Activated T-cell treated with anti-CD3 and anti-CD28 coated beads, Interleukin-2, amount 50 U/mL, for 4 hours (primary cell): Measurements from ENCODE around the gene INPP5K. TPM values are rescaled to one million over a fixed set of nuclear protein-coding genes. Genes with fewer than 3 reads are reported as not detected.
"Not testable (repeated sequence)": the region's sequence is repeated elsewhere in the genome, so short reads cannot be mapped to it uniquely, and the experiment has no call there.

Experiments used
- ATAC-seq, 2 donors: fragments of 200-7000 bp; cut with Tn5 transposase; one replicate each; pipeline ENCODE4 v1.10.0; 2021
- DNase-seq: peaks from one replicate; pipeline ENCODE4 v3.0.0-alpha.2; 2020
- H3K27me3 Mint-ChIP-seq: one replicate; pipeline ENCODE4 v1.8.0; 2021; ENCODE audit warnings: low read depth, mixed read lengths
- H3K36me3 Mint-ChIP-seq: one replicate; pipeline ENCODE4 v1.8.0; 2022; ENCODE audit warnings: mixed read lengths; ENCODE audit not compliant: insufficient read depth
- H3K4me1 Mint-ChIP-seq: one replicate; pipeline ENCODE4 v1.8.0; 2021; ENCODE audit warnings: low read depth, mixed read lengths
- H3K4me3 Mint-ChIP-seq: one replicate; pipeline ENCODE4 v1.8.0; 2021; ENCODE audit warnings: mild to moderate bottlenecking, moderate library complexity, mixed read lengths
- H3K9me3 Mint-ChIP-seq: one replicate; pipeline ENCODE4 v1.8.0; 2021; ENCODE audit warnings: mixed read lengths
- total RNA-seq, 3 donors: library from RNA; stranded (reverse); gene quantifications; one replicate each; pipeline ENCODE4 v1.2.1, GENCODE V29; 2021

INPP5K gene
- total RNA-seq, 3 donors from 2014 or later: 21.6 to 30.0 (median 22.8) TPM

DNA sequence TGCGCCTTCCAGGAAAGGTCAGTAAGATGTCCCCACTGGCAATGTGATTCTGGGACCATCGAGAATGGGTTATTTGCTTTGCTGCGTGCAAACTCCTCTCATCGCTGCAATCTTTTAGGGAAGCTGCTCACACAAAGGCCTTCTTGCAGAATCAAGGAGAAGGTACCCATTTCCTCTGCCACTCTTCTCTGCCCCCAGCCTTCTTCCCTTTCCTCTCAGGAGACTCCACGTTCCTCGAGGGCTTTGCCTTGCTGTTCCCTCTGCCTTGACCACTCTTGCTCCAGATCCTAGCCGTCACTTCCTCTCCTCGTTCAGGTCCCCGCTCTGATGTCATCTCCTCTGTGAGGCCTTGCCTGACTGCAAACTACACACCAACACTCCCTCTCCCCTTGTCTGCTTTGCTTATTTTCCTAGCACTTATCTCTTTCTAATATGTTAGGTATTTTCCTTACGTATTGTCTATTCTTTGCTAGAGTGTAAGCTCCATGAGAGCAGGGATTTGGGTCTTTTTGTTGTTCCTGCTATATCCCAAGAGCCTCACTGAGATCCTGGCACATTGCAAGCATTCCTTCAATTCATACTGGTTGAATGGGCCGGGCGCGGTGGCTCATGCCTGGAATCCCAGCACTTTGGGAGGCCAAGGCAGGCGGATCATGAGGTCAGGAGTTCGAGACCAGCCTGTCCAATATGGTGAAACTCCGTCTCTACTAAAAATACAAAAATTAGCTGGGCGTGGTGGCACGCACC, 55.0 kb downstream of the INPP5K start:
- no peak for DNase-seq
- Mint-ChIP-seq H3K9me3 (no peaks in the 10 kb centered on the region), H3K4me3 (no peak overlapping the region)

DNA sequence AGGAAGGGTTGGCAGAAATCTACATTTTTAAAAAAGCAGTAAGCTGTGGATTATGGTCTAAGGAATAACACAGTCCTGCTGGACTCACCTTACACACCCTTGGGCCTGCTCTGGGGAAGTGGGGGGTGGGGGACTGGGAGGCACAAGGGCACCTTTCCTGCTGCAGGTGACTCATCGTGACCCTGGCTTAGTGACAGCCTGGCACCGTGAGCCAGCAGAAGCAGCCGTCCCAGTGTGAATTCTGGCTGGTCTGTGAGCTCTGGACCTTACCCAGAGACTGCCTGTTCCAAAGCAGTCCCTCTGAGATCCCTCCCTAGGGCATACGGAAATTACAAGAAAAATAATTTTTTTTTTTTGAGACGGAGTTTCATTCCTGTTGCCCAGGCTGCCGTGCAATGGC, 56.2 kb downstream of the INPP5K start:
- Mint-ChIP-seq H3K4me3 (no peak overlapping the region), H3K27me3 (peaks cover 8% of the 10 kb centered on the region), H3K9me3 (no peaks in the 10 kb centered on the region), H3K4me1 (peaks cover 44% of the 10 kb centered on the region), H3K36me3 (peaks cover 2% of the 10 kb centered on the region)
- DNase-seq (no peak), ATAC-seq (no peak)

More for the DNA sequence above, 55.0 kb downstream of the INPP5K start:
- Mint-ChIP-seq H3K4me1 (peaks cover 43% of the 10 kb centered on the region), H3K36me3 (peaks cover 2% of the 10 kb centered on the region), H3K27me3 (peaks cover 8% of the 10 kb centered on the region)
- no peak for ATAC-seq

DNA sequence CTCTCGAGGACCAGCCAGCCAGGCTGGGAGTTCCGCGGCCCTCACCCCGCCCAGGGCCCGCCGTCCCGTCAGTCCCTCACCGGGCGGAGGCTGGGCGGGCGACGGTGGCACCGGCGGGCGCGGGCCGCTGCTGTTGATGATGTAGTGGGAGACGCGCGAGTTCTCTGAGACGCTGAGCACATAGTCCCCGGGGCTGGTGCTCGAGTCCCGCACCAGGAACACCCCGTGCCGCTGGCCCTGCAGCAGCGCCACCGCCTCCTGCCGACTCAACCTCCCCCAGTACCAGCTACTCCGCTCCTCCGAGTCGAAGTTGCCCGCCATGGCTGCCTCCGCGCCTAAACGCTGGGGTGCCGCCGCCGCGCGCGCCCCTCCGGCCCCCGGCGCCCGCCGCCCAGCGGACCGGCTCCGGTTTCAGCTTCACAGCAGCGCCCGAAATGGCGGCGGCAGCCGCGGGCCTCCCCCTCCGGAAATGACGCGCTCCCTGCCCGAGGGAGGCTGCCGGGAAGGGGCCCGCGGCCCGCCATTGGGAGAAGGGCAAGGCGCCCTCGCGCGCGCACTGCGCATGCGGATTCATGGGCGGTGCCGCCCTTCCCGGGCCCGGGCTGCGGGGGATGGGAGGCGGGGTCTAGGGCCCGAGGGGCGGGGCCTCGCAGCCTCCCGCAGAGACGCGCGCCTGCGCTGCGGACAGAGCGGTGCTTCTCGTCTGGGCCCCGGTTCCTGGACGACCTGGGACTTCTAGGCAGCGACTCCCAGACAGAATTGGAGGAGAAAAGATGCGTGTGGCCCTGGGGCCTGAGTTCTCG, 60.4 kb downstream of the INPP5K start, which contains the start of gene CRK:
TSS of gene CRK (minus strand) at position 436 of the 803 bp plus-strand sequence. CDS start at position 321, 115 bp downstream.
- peaks cover 7% of the 10 kb centered on the region for H3K36me3 Mint-ChIP-seq
- H3K4me1 Mint-ChIP-seq: peaks cover 50% of the 10 kb centered on the region
- no peaks in the 10 kb centered on the region for H3K9me3 Mint-ChIP-seq
- H3K4me3 Mint-ChIP-seq: peak within 1 kb of the TSS; percentile 92
- ATAC-seq (peak; percentile 93 to 96), DNase-seq (peak; percentile 98)
- H3K27me3 Mint-ChIP-seq: peaks cover 4% of the 10 kb centered on the region

DNA sequence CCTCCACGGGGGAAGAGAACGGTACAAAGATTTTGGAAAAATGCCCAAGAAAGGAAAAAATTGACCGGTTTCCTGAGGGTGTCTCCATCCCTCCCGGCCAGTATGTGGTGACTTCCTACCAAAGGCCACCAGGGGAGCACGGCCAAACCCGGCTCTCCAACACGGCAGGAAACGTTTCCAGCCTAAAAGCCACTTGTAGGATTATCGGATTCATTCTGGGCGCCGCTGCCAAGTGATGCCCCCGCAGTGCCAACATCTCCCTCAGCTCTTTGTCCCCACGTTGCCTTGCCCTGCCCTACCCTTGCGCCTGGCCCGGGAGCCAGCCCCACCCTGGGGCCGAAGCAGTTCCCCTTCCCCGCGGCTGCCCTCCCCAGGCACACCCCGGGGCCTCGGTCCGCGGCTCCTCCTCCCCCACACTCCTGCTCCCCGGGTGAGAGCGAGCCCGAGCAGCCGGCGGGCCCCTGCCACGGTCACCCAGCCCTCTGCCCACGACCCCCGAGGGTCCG, 61.1 kb downstream of the INPP5K start:
- peak overlapping the region; percentile 92 for H3K4me3 Mint-ChIP-seq
- H3K4me1 Mint-ChIP-seq: peaks cover 49% of the 10 kb centered on the region
- no peak for DNase-seq
- no peaks in the 10 kb centered on the region for H3K9me3 Mint-ChIP-seq
- ATAC-seq: peak; percentile 24 to 27
- peaks cover 4% of the 10 kb centered on the region for H3K27me3 Mint-ChIP-seq
- peaks cover 7% of the 10 kb centered on the region for H3K36me3 Mint-ChIP-seq

DNA sequence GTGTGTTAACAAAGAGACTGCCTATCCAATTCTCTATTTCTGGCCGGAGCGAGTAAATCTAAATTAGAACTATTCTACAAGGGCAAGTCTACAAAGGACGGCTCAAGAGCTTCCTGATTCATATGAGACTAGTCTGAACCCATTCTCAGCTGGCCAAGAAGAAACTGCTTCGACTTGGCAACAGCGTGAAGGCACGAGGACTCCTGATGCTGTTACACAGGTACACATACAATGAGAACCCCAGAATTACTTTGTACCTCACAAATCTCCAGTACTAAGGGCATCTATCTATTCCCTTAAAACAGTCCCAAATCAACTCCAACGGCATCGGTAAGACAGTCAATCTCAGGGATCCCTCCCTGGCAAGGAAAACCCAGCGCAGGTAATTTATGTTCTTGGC, 61.9 kb downstream of the INPP5K start:
- Mint-ChIP-seq H3K4me1 (peaks cover 45% of the 10 kb centered on the region), H3K9me3 (no peaks in the 10 kb centered on the region), H3K36me3 (peaks cover 7% of the 10 kb centered on the region), H3K27me3 (no peaks in the 10 kb centered on the region), H3K4me3 (peak overlapping the region; percentile 92)
- DNase-seq (no peak), ATAC-seq (no peak)

DNA sequence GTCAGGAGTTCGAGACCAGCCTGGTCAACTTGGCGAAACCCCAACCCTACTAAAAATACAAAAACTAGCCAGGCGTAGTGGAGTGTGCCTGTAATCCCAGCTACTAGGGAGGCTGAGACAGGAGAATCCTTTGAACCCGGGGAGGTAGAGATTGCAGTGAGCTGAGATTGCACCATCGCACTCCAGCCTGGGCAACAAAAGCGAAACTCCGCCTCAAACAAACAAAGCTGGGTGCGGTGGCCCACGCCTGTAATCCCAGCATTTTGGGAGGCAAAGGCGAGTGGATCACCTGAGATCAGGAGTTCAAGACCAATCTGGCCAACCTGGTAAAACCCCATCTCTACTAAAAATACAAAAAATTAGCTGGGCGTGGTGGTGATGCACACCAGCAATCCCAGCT, 62.7 kb downstream of the INPP5K start:
- H3K9me3 Mint-ChIP-seq, ATAC-seq, DNase-seq, H3K27me3 Mint-ChIP-seq: not testable (repeated sequence)
- peaks cover 53% of the 10 kb centered on the region for H3K4me1 Mint-ChIP-seq
- peak overlapping the region; percentile 92 for H3K4me3 Mint-ChIP-seq
- peaks cover 12% of the 10 kb centered on the region for H3K36me3 Mint-ChIP-seq

DNA sequence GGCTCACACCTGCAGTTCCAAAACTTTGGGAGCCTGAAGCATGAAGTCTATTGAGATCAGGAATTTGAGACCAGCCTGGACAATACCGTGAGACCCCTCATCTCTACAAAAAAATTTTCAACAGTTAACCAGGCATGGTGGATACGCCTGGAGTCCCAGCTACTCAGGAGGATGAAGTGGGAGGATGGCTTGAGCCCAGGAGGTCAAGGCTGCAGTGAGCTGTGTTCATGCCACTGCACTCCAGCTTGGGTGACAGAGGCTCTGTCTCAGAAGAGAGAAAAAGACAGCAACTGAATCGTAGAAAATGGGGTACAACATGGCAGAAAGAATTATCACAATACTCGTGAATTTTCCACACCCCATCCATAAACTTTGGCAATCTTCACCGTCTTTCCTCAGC, 63.6 kb downstream of the INPP5K start:
- Mint-ChIP-seq H3K36me3 (peaks cover 12% of the 10 kb centered on the region), H3K4me1 (peaks cover 57% of the 10 kb centered on the region), H3K27me3 (no peaks in the 10 kb centered on the region), H3K9me3 (no peaks in the 10 kb centered on the region), H3K4me3 (peak overlapping the region; percentile 36)
- DNase-seq (no peak), ATAC-seq (no peak)

DNA sequence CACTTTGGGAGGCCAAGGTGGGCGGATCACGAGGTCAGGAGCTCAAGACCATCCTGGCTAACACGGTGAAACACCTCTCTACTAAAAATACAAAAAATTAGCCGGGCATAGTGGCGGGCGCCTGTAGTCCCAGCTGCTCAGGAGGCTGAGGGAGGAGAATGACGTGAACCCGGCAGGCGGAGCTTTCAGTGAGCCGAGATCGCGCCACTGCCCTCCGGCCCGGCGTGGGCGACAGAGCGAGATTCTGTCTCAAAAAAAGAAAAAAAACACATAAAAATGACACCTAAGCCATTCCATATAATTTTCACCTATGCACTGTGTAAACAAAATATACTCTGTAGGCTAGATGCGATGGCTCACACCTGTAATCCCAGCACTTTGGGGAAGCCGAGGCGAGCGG, 66.2 kb downstream of the INPP5K start:
- not testable (repeated sequence) for H3K9me3 Mint-ChIP-seq, ATAC-seq, H3K27me3 Mint-ChIP-seq, DNase-seq, H3K4me3 Mint-ChIP-seq
- peaks cover 68% of the 10 kb centered on the region for H3K4me1 Mint-ChIP-seq
- peaks cover 15% of the 10 kb centered on the region for H3K36me3 Mint-ChIP-seq

DNA sequence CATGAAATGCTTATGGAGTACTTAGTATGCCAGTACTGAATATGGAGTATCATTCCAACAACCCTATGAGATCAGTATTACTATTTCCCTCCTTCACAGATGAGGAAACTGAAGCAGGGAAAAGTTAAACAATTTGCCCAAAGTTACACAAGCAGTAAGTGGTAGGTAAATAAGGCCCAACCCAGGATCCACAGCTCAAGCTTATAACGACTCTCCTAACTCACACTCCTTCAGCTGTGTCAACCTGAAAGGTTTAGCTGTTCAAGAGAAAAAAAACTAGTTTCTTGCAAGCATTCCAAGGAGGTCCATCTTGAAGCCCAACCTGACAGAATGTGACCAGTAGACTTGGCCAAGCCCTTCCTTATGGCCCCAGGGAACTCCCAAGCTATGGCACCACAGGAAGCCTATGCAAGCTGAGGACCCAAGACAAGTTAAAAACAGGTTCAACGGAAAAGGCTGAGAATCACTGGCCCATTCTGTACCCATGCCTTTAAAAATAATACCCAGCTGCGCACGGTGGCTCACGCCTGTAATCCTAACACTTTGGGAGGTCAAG, 66.9 kb downstream of the INPP5K start:
- Mint-ChIP-seq H3K36me3 (peaks cover 16% of the 10 kb centered on the region), H3K4me1 (peaks cover 61% of the 10 kb centered on the region), H3K27me3 (no peaks in the 10 kb centered on the region), H3K9me3 (no peaks in the 10 kb centered on the region), H3K4me3 (no peak overlapping the region)
- DNase-seq (no peak), ATAC-seq (no peak)

DNA sequence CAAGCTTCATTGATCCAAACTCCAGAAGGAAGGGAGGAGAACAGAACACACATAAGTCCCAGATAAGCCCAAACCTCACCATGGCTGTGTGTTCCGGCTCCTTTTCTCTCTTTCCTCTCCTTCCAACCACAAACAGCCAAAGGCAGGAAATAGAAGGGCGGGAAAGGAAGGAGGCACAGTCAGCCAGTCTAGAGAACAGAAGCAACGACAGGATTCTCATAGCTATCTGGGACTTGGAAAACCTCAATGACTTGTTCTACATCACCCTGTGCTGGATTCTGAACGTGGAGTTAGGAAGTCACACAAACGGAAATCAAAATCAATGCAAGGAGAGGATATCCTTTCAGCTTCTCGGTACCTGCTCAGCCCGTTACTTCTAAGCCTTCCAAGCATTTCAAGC, 69.4 kb downstream of the INPP5K start:
- Mint-ChIP-seq H3K36me3 (peaks cover 10% of the 10 kb centered on the region), H3K9me3 (no peaks in the 10 kb centered on the region), H3K27me3 (no peaks in the 10 kb centered on the region), H3K4me3 (no peak overlapping the region), H3K4me1 (peaks cover 41% of the 10 kb centered on the region)
- ATAC-seq (no peak), DNase-seq (no peak)

DNA sequence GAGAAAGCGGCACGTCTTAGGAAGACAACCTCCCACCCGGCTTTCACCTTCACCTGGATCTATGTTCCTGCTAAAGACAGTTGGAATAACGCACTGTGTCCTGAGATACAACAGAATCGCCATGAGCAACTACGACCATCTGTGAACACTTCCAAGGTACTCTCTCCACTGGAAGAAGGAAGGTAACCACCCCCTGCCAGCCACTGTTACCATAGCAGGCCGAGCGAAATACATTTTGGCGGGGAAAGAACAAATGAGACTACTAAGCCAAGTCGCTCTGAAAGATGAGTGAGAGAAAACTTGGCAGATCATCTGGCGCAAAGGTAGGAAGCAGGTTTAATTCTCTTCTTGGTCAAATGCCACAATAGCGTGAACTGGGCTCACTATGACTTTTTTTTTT, 70.2 kb downstream of the INPP5K start:
- DNase-seq: no peak
- H3K9me3 Mint-ChIP-seq: no peaks in the 10 kb centered on the region
- peaks cover 9% of the 10 kb centered on the region for H3K36me3 Mint-ChIP-seq
- H3K4me3 Mint-ChIP-seq: no peak overlapping the region
- H3K4me1 Mint-ChIP-seq: peaks cover 35% of the 10 kb centered on the region
- no peaks in the 10 kb centered on the region for H3K27me3 Mint-ChIP-seq
- no peak for ATAC-seq

DNA sequence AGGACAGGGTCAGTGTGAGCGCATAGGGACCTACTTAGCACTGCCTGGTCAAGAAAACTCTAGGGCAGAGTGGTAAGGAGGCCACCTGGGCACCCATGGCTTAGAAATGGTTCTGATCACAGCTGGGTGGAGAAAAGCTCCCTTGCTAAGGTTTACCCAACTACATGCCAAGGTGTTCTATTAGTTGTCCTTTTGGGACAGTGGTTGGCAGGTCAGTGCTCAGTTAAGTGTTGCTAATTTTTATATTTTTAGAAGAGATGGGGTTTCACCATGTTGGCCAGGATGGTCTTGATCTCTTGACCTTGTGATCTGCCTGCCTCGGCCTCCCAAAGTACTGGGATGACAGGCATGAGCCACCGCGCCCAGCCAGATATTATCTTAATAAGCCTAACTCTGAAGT, 70.7 kb downstream of the INPP5K start:
- H3K9me3 Mint-ChIP-seq, ATAC-seq, H3K4me3 Mint-ChIP-seq, H3K27me3 Mint-ChIP-seq, DNase-seq, H3K36me3 Mint-ChIP-seq: not testable (repeated sequence)
- peaks cover 35% of the 10 kb centered on the region for H3K4me1 Mint-ChIP-seq
